ENCODE results near the gene SEC11A.
"Not testable (repeated sequence)": the region's sequence is repeated elsewhere in the genome, so short reads cannot be mapped to it uniquely, and the experiment has no call there.

SEC11A gene

GRCh38 chr15:84736375-84736774 is 20.4 kb upstream of the SEC11A start:
- H3K27ac ChIP-seq = no peak overlapping the region
- DNase-seq (ENCODE audit: low spot score) = no peak
- TF ChIP-seq, protein P1, sequence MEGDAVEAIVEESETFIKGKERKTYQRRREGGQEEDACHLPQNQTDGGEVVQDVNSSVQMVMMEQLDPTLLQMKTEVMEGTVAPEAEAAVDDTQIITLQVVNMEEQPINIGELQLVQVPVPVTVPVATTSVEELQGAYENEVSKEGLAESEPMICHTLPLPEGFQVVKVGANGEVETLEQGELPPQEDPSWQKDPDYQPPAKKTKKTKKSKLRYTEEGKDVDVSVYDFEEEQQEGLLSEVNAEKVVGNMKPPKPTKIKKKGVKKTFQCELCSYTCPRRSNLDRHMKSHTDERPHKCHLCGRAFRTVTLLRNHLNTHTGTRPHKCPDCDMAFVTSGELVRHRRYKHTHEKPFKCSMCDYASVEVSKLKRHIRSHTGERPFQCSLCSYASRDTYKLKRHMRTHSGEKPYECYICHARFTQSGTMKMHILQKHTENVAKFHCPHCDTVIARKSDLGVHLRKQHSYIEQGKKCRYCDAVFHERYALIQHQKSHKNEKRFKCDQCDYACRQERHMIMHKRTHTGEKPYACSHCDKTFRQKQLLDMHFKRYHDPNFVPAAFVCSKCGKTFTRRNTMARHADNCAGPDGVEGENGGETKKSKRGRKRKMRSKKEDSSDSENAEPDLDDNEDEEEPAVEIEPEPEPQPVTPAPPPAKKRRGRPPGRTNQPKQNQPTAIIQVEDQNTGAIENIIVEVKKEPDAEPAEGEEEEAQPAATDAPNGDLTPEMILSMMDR (IDR thresholded peaks at IDR 0.05) = no peak
- H3K4me3 ChIP-seq = no peak overlapping the region

GRCh38 chr15:84735480-84736061 is 19.6 kb upstream of the SEC11A start:
- peak overlapping the region in 1 of 2 donors; percentile 60 for H3K27ac ChIP-seq
- peak overlapping the region; percentile 10 for H3K4me3 ChIP-seq
- not testable (repeated sequence) for DNase-seq (ENCODE audit: low spot score)

- Histone ChIP-seq H3K4me3 (peak overlapping the region; percentile 10), H3K27ac (peak overlapping the region in 1 of 2 donors; percentile 60)
- DNase-seq (ENCODE audit: low spot score) = no peak
- TF ChIP-seq, protein P1 (IDR thresholded peaks at IDR 0.05) = no peak
These were observed 19.0 kb upstream of the SEC11A start for GRCh38 chr15:84734794-84735479.

DNA sequence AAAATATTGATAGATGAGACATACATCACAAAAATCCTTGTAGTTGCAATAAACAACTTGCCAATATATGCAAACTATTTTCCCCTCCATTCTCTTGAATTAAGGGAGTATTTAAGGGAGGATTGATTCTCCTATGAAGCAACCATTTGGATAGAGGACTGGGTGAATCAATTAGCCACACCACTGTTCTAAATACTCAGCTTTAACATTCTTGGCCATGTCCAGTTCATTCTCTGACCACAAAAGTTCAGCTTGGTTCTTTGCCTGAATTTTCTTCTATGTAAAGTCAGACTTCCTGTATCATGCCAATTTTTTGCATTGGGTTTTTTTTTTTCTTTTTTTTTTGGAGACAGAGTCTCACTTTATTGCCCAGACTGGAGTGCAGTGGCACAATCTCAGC is 15.8 kb upstream of the SEC11A start:
- H3K27ac ChIP-seq = no peak overlapping the region
- H3K4me3 ChIP-seq = no peak overlapping the region
- TF ChIP-seq, protein P1 (IDR thresholded peaks at IDR 0.05) = no peak
- DNase-seq (ENCODE audit: low spot score) = no peak

GRCh38 chr15:84727429-84727828 is 11.5 kb upstream of the SEC11A start:
- no peak for DNase-seq (ENCODE audit: low spot score)
- TF ChIP-seq, protein P1 (IDR thresholded peaks at IDR 0.05) = no peak
- no peak overlapping the region for H3K27ac ChIP-seq
- no peak overlapping the region for H3K4me3 ChIP-seq

- H3K27ac ChIP-seq = peak overlapping the region in 1 of 2 donors; percentile 60
- no peak overlapping the region for H3K4me3 ChIP-seq
- no peak for DNase-seq (ENCODE audit: low spot score)
- TF ChIP-seq, protein P1 (IDR thresholded peaks at IDR 0.05) = no peak
These were observed 9.1 kb upstream of the SEC11A start for GRCh38 chr15:84725001-84725491.

GRCh38 chr15:84722628-84723027 is 6.7 kb upstream of the SEC11A start:
- no peak for DNase-seq (ENCODE audit: low spot score)
- TF ChIP-seq, protein P1 (IDR thresholded peaks at IDR 0.05) = no peak
- Histone ChIP-seq H3K27ac (no peak overlapping the region), H3K4me3 (no peak overlapping the region)
